ENCODE measurements around the gene KCNMA1.

KCNMA1 gene

GRCh38 chr10:77410523-77410922 lies 227.1 kb downstream of the KCNMA1 start:
- no peaks in the 10 kb centered on the region for H3K9me3 ChIP-seq (ENCODE audit: insufficient read depth, low read length)
- H3K27me3 ChIP-seq (ENCODE audit: low read length), result no peaks in the 10 kb centered on the region
- no peak overlapping the region for H3K27ac ChIP-seq (ENCODE audit: low read depth, low read length)
- TF ChIP-seq EZH2phosphoT487 (conservative IDR thresholded peaks at IDR 0.05; ENCODE audit: low read length) (no peak), CTCF (IDR thresholded peaks at IDR 0.05; ENCODE audit: insufficient read depth, low read length, poor library complexity, severe bottlenecking) (no peak)
- no peaks in the 10 kb centered on the region for H3F3A ChIP-seq (ENCODE audit: insufficient read depth)
- no peaks in the 10 kb centered on the region for H4K20me1 ChIP-seq (ENCODE audit: low read depth, low read length)
- no peak overlapping the region for H3K4me2 ChIP-seq (ENCODE audit: low read depth, low read length, poor library complexity, severe bottlenecking)
- no peak overlapping the region for H2AFZ ChIP-seq (ENCODE audit: low read depth, low read length, severe bottlenecking)
- no peaks in the 10 kb centered on the region for H3K36me3 ChIP-seq (ENCODE audit: low read length)
- no peak overlapping the region for H3K4me3 ChIP-seq (ENCODE audit: insufficient read depth, low read length, poor library complexity, severe bottlenecking)
- H3K9me2 ChIP-seq (replicated peaks; ENCODE audit: insufficient read depth, low read length), result no peaks in the 10 kb centered on the region
- H3K9ac ChIP-seq (ENCODE audit: low read length), result no peak overlapping the region
- no peaks in the 10 kb centered on the region for H3K79me2 ChIP-seq (ENCODE audit: insufficient read depth, low read length)

GRCh38 chr10:77409697-77410471 lies 227.7 kb downstream of the KCNMA1 start:
- TF ChIP-seq EZH2phosphoT487 (conservative IDR thresholded peaks at IDR 0.05; ENCODE audit: low read length), result no peak
- no peak for TF ChIP-seq CTCF (IDR thresholded peaks at IDR 0.05; ENCODE audit: insufficient read depth, low read length, poor library complexity, severe bottlenecking)
- Histone ChIP-seq H3K4me2 (ENCODE audit: low read depth, low read length, poor library complexity, severe bottlenecking) (no peak overlapping the region), H3K36me3 (ENCODE audit: low read length) (no peaks in the 10 kb centered on the region), H3K9ac (ENCODE audit: low read length) (no peak overlapping the region), H3K79me2 (ENCODE audit: insufficient read depth, low read length) (no peaks in the 10 kb centered on the region), H4K20me1 (ENCODE audit: low read depth, low read length) (no peaks in the 10 kb centered on the region), H3K9me2 (replicated peaks; ENCODE audit: insufficient read depth, low read length) (no peaks in the 10 kb centered on the region), H3K4me3 (ENCODE audit: insufficient read depth, low read length, poor library complexity, severe bottlenecking) (no peak overlapping the region), H3F3A (ENCODE audit: insufficient read depth) (no peaks in the 10 kb centered on the region), H3K27me3 (ENCODE audit: low read length) (no peaks in the 10 kb centered on the region), H2AFZ (ENCODE audit: low read depth, low read length, severe bottlenecking) (no peak overlapping the region), H3K9me3 (ENCODE audit: insufficient read depth, low read length) (no peaks in the 10 kb centered on the region), H3K27ac (ENCODE audit: low read depth, low read length) (no peak overlapping the region)

- no peaks in the 10 kb centered on the region for H3F3A ChIP-seq (ENCODE audit: insufficient read depth)
- H2AFZ ChIP-seq (ENCODE audit: low read depth, low read length, severe bottlenecking), result no peak overlapping the region
- no peaks in the 10 kb centered on the region for H3K36me3 ChIP-seq (ENCODE audit: low read length)
- no peak overlapping the region for H3K4me3 ChIP-seq (ENCODE audit: insufficient read depth, low read length, poor library complexity, severe bottlenecking)
- no peaks in the 10 kb centered on the region for H3K9me3 ChIP-seq (ENCODE audit: insufficient read depth, low read length)
- no peaks in the 10 kb centered on the region for H3K9me2 ChIP-seq (replicated peaks; ENCODE audit: insufficient read depth, low read length)
- H3K79me2 ChIP-seq (ENCODE audit: insufficient read depth, low read length), result no peaks in the 10 kb centered on the region
- H4K20me1 ChIP-seq (ENCODE audit: low read depth, low read length), result no peaks in the 10 kb centered on the region
- no peak overlapping the region for H3K27ac ChIP-seq (ENCODE audit: low read depth, low read length)
- H3K27me3 ChIP-seq (ENCODE audit: low read length), result no peaks in the 10 kb centered on the region
- H3K9ac ChIP-seq (ENCODE audit: low read length), result no peak overlapping the region
- TF ChIP-seq EZH2phosphoT487 (conservative IDR thresholded peaks at IDR 0.05; ENCODE audit: low read length), result no peak
- no peak for TF ChIP-seq CTCF (IDR thresholded peaks at IDR 0.05; ENCODE audit: insufficient read depth, low read length, poor library complexity, severe bottlenecking)
- H3K4me2 ChIP-seq (ENCODE audit: low read depth, low read length, poor library complexity, severe bottlenecking), result no peak overlapping the region
Observed at GRCh38 chr10:77408259-77408658, 229.3 kb downstream of the KCNMA1 start.

All from SU-DHL-6 (cell line).